HepG2 (cell line): ENCODE measurements around the gene RMI2. TPM values are rescaled to one million over a fixed set of nuclear protein-coding genes. Genes with fewer than 3 reads are reported as not detected.
A peak's percentile ranks its signal among the peaks of the same experiment; 100 is the strongest.

Experiments used
- CREB1 ChIP-seq, 2 experiments: fragments of 450-650 bp in 1 of 2; IDR thresholded peaks; 2 replicates each; pipeline ENCODE4 v1.6.1; 2016 to 2017; ENCODE audit warnings: control low read depth in 1 of 2, mild to moderate bottlenecking in 1 of 2, missing compliant biosample characterization in 1 of 2, missing genetic modification characterization in 1 of 2
- MAZ ChIP-seq, 2 experiments: sonication (generic) in 1 of 2; formaldehyde crosslinking in 1 of 2; IDR thresholded peaks; 2 replicates each; pipeline versions ENCODE4 v1.5.0 to v1.6.1; 2012 to 2020; ENCODE audit warnings: low read depth in 2 of 2, mild to moderate bottlenecking in 2 of 2, borderline replicate concordance in 1 of 2, improper control_type of control experiment in 1 of 2, low read length in 1 of 2, missing genetic modification reagents in 1 of 2, moderate library complexity in 1 of 2
- RFXAP ChIP-seq: sonication (generic); formaldehyde crosslinking; IDR thresholded peaks from 2 replicates; pipeline ENCODE4 v1.4.0; 2020; ENCODE audit warnings: missing genetic modification reagents, borderline replicate concordance
- TCF7L2 ChIP-seq: IDR thresholded peaks from 2 replicates; pipeline ENCODE4 v1.6.1; 2011; ENCODE audit warnings: mild to moderate bottlenecking, low read depth, low read length, moderate library complexity
- TFAP4 ChIP-seq: sonication (generic); IDR thresholded peaks from 2 replicates; pipeline ENCODE4 v1.6.1; 2016; ENCODE audit warnings: low read depth, borderline replicate concordance
- USF2 ChIP-seq, 2 experiments: sonication (generic) in 1 of 2; formaldehyde crosslinking in 1 of 2; IDR thresholded peaks; 2 replicates each; pipeline versions ENCODE4 v1.5.1 to v1.6.1; 2011 to 2020; ENCODE audit warnings: borderline replicate concordance in 1 of 2, low read depth in 1 of 2, low read length in 1 of 2, mild to moderate bottlenecking in 1 of 2, missing genetic modification reagents in 1 of 2, moderate library complexity in 1 of 2
- YEATS2 ChIP-seq: sonication (generic); formaldehyde crosslinking; IDR thresholded peaks from 2 replicates; pipeline ENCODE4 v1.4.0; 2020; ENCODE audit warnings: missing genetic modification reagents, borderline replicate concordance
- ZBTB4 ChIP-seq: sonication (generic); formaldehyde crosslinking; IDR thresholded peaks from 2 replicates; pipeline ENCODE4 v1.4.0; 2020; ENCODE audit warnings: missing genetic modification reagents, mild to moderate bottlenecking, borderline replicate concordance
- ZNF121 ChIP-seq: sonication (generic); formaldehyde crosslinking; IDR thresholded peaks from 2 replicates; pipeline ENCODE4 v1.5.0; 2020; ENCODE audit warnings: mild to moderate bottlenecking, missing genetic modification reagents
- ZNF180 ChIP-seq: sonication (generic); formaldehyde crosslinking; IDR thresholded peaks from 2 replicates; pipeline ENCODE4 v1.4.0; 2020; ENCODE audit warnings: low read depth, missing genetic modification reagents, borderline replicate concordance
- ZNF3 ChIP-seq: IDR thresholded peaks from 2 replicates; pipeline ENCODE4 v1.7.0; 2017; ENCODE audit warnings: inconsistent platforms
- ZNF496 ChIP-seq: sonication (generic); formaldehyde crosslinking; IDR thresholded peaks from 2 replicates; pipeline ENCODE4 v1.8.1; 2023; ENCODE audit warnings: mild to moderate bottlenecking, moderate library complexity, missing genetic modification reagents; ENCODE audit not compliant: insufficient replicate concordance
- ZNF572 ChIP-seq: sonication (generic); formaldehyde crosslinking; IDR thresholded peaks from 2 replicates; pipeline ENCODE4 v1.5.1; 2020; ENCODE audit warnings: mild to moderate bottlenecking, missing genetic modification reagents
- ZNF687 ChIP-seq: sonication (generic); formaldehyde crosslinking; IDR thresholded peaks from 2 replicates; pipeline ENCODE4 v1.5.1; 2020; ENCODE audit warnings: mild to moderate bottlenecking, missing genetic modification reagents, moderate library complexity
- polyA plus RNA-seq, 8 experiments: library from polyadenylated mRNA; depleted of rRNA in 3 of 8; stranded (reverse) in 7 of 8; unstranded in 1 of 8; fragments of >200 nt; fragmentation: Illumina TruSeq in 4 of 8; extraction: Trizol in 4 of 8; gene quantifications; 2 replicates each; pipeline versions ENCODE4 v1.2.1 to v1.2.3, GENCODE V29; 2011 to 2016; ENCODE audit warnings: low read depth in 4 of 8, missing spikeins in 1 of 8, mixed read lengths in 1 of 8; ENCODE audit not compliant: insufficient read depth in 1 of 8
- total RNA-seq, 5 experiments: library from RNA; depleted of rRNA; stranded (reverse); fragments of >200 nt; fragmentation: Illumina TruSeq; extraction: Trizol; gene quantifications; 2 replicates each; pipeline ENCODE4 v1.2.3, GENCODE V29; 2016; ENCODE audit warnings: low read depth in 1 of 5

Gene RMI2
- total and polyA plus RNA-seq, 2 of the 13 experiments (the other 11 are each of a cell fraction or from before 2014, with no cell fraction given): 24.5 to 55.7 TPM

GRCh38 chr16:11396241-11397048 lies 51.2 kb downstream of the RMI2 start (continued):
- TF ChIP-seq USF2 (IDR thresholded peaks at IDR 0.05; ENCODE audit: low read depth, low read length) (no peak), USF2 (CRISPR knock-in tag; IDR thresholded peaks at IDR 0.05; ENCODE audit: borderline replicate concordance) (no peak), ZBTB4 (CRISPR knock-in tag) (no peak), ZNF180 (CRISPR knock-in tag) (no peak; the same call in 1 of the 2 replicates), ZNF3 (0 out of 2 replicates have a peak, but pooled peaks have one; percentile 57), ZNF121 (no peak), CREB1 (IDR thresholded peaks at IDR 0.05) (no peak), CREB1 (CRISPR knock-in tag; IDR thresholded peaks at IDR 0.05) (no peak), RFXAP (CRISPR knock-in tag) (peak; percentile 93), ZNF687 (CRISPR knock-in tag) (peak; percentile 98), MAZ (IDR thresholded peaks at IDR 0.05; ENCODE audit: borderline replicate concordance, low read depth, low read length) (peak; percentile 96; the same call in 1 of the 2 replicates), MAZ (CRISPR knock-in tag; IDR thresholded peaks at IDR 0.05; ENCODE audit: low read depth) (peak; percentile 86), TCF7L2 (no peak), ZNF496 (CRISPR knock-in tag) (no peak), TFAP4 (peak; percentile 74; the same call in 1 of the 2 replicates), YEATS2 (CRISPR knock-in tag) (peak; percentile 81; the same call in 1 of the 2 replicates), ZNF572 (peak; percentile 95; the same call in 1 of the 2 replicates)
